ENCODE results near the gene MUC4. TPM values are rescaled to one million over a fixed set of nuclear protein-coding genes. Genes with fewer than 3 reads are reported as not detected.

The MUC4 gene
- polyA plus RNA-seq, 4 donors, result under 0.01 to 5.5 (median 2.1) TPM

DNA sequence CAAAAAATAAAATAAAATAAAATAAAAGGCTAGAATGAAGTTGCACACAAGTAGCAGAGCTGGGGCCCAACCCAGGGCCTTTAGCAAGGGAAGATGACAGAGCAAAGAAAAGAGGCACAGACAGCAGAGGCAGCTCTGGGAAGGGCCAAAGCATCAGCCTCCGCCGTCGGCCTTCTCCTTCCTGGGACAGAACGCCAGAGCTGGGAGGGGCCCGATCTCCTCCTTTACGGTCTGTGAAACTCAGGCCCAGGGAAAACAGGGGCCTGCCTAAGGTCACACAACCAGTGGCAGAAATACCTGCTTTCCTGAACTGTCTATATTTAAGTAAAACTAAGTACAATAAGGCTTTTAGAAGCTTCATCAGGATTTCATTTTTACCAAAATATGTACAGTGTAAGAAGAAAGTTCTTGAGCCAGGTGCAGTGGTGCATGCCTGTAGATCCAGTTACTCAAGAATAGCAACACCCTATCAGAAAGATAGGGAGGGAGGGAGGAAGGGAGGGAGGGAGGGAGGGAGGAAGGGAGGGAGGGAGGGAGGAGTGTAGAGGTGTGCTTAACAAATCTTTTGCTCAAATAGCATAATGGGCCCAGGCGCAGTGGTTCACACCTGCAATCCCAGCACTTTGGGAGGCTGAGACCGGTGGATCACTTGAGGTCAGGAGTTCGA is 43.0 kb upstream of the MUC4 start:
- DNase-seq (no peak), FAIRE-seq (no peak)
- Histone ChIP-seq H3K4me3 (ENCODE audit: low read depth in 1 of 3, low read length in 3 of 3) (no peak overlapping the region), H3K4me1 (ENCODE audit: control insufficient read depth in 3 of 3, insufficient read depth in 2 of 3, low read depth in 1 of 3, low read length in 2 of 3) (peaks cover 0 to 10% (median 0%) of the 10 kb centered on the region in 3 donors), H3K9me3 (ENCODE audit: control insufficient read depth in 2 of 2, insufficient read depth in 1 of 2, low read depth in 1 of 2, low read length in 1 of 2) (no peaks in the 10 kb centered on the region), H3K27ac (ENCODE audit: low read depth in 1 of 3, low read length in 2 of 3) (no peak overlapping the region), H3K27me3 (ENCODE audit: control insufficient read depth in 3 of 3, insufficient read depth in 3 of 3, low read length in 3 of 3) (peaks cover 0 to 2% (median 0%) of the 10 kb centered on the region in 3 donors), H3K36me3 (ENCODE audit: control insufficient read depth in 3 of 3, insufficient read depth in 2 of 3, low read depth in 1 of 3, low read length in 3 of 3) (no peaks in the 10 kb centered on the region)
- 54 to 69% (median 68%) methylated on average over 9 of the region's 9 CpGs for WGBS, 3 donors

DNA sequence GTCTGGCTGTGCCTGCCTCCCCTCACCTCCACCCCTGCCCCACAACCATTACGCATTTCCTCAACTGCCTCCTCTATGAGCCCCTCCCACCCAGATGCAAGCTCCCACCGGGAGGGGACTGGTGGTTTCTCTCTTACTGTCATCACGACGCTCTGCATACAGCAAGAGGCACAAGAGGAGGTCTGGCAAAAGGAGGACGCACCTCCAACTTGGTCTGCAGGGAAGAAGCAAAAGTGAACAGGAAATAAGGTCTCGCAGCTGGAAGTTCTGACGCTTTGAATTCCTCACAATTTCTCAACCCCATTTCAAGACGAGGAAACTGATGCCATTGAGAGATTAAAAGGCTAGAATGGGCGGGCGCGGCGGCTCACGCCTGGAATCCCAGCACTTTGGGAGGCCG is 42.3 kb upstream of the MUC4 start:
- Histone ChIP-seq H3K4me3 (ENCODE audit: low read depth in 1 of 3, low read length in 3 of 3) (no peak overlapping the region), H3K27me3 (ENCODE audit: control insufficient read depth in 3 of 3, insufficient read depth in 3 of 3, low read length in 3 of 3) (no peaks in the 10 kb centered on the region), H3K27ac (ENCODE audit: low read depth in 1 of 3, low read length in 2 of 3) (no peak overlapping the region), H3K4me1 (ENCODE audit: control insufficient read depth in 3 of 3, insufficient read depth in 2 of 3, low read depth in 1 of 3, low read length in 2 of 3) (peaks cover 0 to 4% (median 0%) of the 10 kb centered on the region in 3 donors), H3K36me3 (ENCODE audit: control insufficient read depth in 3 of 3, insufficient read depth in 2 of 3, low read depth in 1 of 3, low read length in 3 of 3) (no peaks in the 10 kb centered on the region), H3K9me3 (ENCODE audit: control insufficient read depth in 2 of 2, insufficient read depth in 1 of 2, low read depth in 1 of 2, low read length in 1 of 2) (no peaks in the 10 kb centered on the region)
- FAIRE-seq (no peak), DNase-seq (no peak)
- WGBS, 3 donors, result 76 to 80% (median 79%) methylated on average over 14 of the region's 14 CpGs

DNA sequence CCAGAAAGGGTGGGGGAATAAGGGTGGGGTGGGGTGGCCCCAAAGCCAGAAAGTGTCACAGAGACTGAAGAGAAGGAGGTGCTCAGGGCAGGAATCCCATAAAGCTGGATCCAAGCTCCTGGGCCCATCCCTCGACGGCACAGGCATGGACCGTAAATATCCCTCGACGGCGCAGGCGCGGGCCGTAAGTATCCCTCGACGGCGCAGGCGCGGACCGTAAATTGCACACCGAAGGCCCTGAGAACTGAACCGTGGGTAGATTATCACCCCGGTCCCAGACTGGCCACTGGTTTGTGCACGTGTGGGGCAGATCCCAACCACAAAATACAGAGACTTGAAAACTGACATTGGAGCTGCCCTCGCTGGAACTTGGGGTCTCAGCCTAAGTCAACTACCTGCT is 41.3 kb upstream of the MUC4 start:
- no peaks in the 10 kb centered on the region for H3K27me3 ChIP-seq (ENCODE audit: control insufficient read depth in 3 of 3, insufficient read depth in 3 of 3, low read length in 3 of 3)
- H3K9me3 ChIP-seq (ENCODE audit: control insufficient read depth in 2 of 2, insufficient read depth in 1 of 2, low read depth in 1 of 2, low read length in 1 of 2), result no peaks in the 10 kb centered on the region
- no peak for FAIRE-seq
- H3K4me1 ChIP-seq (ENCODE audit: control insufficient read depth in 3 of 3, insufficient read depth in 2 of 3, low read depth in 1 of 3, low read length in 2 of 3), result peaks cover 0 to 4% (median 0%) of the 10 kb centered on the region in 3 donors
- H3K4me3 ChIP-seq (ENCODE audit: low read depth in 1 of 3, low read length in 3 of 3), result no peak overlapping the region
- H3K36me3 ChIP-seq (ENCODE audit: control insufficient read depth in 3 of 3, insufficient read depth in 2 of 3, low read depth in 1 of 3, low read length in 3 of 3), result no peaks in the 10 kb centered on the region
- no peak overlapping the region for H3K27ac ChIP-seq (ENCODE audit: low read depth in 1 of 3, low read length in 2 of 3)
- 93 to 97% (median 96%) methylated on average over 20 of the region's 20 CpGs for WGBS, 3 donors
- DNase-seq, result no peak

DNA sequence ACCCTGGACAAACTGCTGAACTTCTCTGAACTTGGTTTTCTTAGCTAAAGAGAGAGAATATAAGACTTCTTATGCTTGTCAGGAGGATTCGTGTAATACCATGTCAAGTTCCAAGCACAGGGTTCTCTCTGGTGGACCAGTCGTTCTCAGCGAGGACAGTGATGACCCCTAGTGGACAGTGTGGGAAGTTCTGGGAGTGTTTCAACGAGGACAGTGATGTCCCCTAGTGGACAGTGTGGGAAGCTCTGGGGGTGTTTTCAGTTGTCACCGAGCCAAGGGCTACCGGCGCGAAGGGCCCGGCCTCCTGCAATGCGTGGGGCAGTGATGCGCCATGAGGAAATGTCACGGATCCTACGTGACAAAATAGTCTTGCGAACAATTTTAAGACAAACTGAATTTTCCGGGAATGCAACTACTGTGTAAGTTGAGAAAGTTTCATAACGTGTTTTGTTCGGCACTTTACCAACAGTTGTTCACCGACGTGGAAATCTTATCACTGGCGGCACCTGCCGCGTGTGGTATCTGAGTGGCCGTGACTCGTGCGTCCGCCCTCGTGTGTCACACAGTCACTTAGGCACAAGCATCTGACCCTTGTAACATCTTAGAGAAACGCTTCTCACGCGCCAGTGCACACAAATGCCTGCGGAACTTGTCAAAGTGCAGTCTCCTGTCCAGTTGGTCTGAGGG is 39.3 kb upstream of the MUC4 start:
- H3K36me3 ChIP-seq (ENCODE audit: control insufficient read depth in 3 of 3, insufficient read depth in 2 of 3, low read depth in 1 of 3, low read length in 3 of 3), result no peaks in the 10 kb centered on the region
- peak; percentile 93 for DNase-seq
- H3K4me3 ChIP-seq (ENCODE audit: low read depth in 1 of 3, low read length in 3 of 3), result no peak overlapping the region
- no peak overlapping the region for H3K27ac ChIP-seq (ENCODE audit: low read depth in 1 of 3, low read length in 2 of 3)
- H3K9me3 ChIP-seq (ENCODE audit: control insufficient read depth in 2 of 2, insufficient read depth in 1 of 2, low read depth in 1 of 2, low read length in 1 of 2), result no peaks in the 10 kb centered on the region
- no peak for FAIRE-seq
- H3K27me3 ChIP-seq (ENCODE audit: control insufficient read depth in 3 of 3, insufficient read depth in 3 of 3, low read length in 3 of 3), result no peaks in the 10 kb centered on the region
- peaks cover 0 to 2% (median 0%) of the 10 kb centered on the region in 3 donors for H3K4me1 ChIP-seq (ENCODE audit: control insufficient read depth in 3 of 3, insufficient read depth in 2 of 3, low read depth in 1 of 3, low read length in 2 of 3)
- WGBS, 3 donors, result 7 to 24% (median 13%) methylated on average over 31 of the region's 31 CpGs

DNA sequence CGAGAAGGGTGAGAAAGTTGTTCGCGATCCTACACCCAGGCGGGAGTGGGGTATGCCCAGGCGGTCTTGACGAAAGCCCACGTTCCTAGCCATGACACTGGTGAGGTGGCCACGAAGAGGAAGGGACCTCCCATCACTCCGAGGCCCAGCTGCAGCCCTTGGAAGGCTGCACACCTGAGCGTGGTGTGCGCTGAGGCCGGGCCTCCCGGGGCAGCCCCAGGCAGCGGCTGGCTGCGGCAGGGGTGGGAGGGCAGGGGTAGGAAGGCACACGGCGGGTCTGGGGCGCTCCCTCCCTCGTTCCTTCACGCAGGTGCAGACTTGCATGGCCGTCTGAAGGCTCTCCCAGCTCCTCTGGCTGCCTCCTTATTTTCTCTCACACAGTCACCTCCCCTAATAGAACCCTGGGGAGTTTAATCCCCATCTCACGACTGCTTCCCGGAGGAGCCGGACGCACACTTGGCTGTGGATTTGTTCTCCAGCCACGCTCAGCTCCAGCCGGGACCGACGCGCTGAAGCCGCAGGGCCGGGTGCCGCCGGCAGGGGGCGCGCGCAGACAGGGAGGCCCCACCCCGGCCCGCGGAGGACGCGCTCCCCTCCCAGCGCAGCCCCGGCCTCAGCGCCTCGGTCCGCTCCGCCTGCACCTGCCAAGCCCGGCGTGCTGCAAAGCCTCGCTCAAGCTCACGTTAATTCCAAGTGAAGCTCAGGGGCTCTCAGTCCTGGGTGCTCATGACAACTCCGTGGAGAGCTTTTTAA is 37.8 kb upstream of the MUC4 start:
- Histone ChIP-seq H3K9me3 (ENCODE audit: control insufficient read depth in 2 of 2, insufficient read depth in 1 of 2, low read depth in 1 of 2, low read length in 1 of 2) (no peaks in the 10 kb centered on the region), H3K4me1 (ENCODE audit: control insufficient read depth in 3 of 3, insufficient read depth in 2 of 3, low read depth in 1 of 3, low read length in 2 of 3) (peaks cover 0 to 2% (median 0%) of the 10 kb centered on the region in 3 donors), H3K27me3 (ENCODE audit: control insufficient read depth in 3 of 3, insufficient read depth in 3 of 3, low read length in 3 of 3) (no peaks in the 10 kb centered on the region), H3K27ac (ENCODE audit: low read depth in 1 of 3, low read length in 2 of 3) (peak overlapping the region in 1 of 3 donors; percentile 52), H3K4me3 (ENCODE audit: low read depth in 1 of 3, low read length in 3 of 3) (no peak overlapping the region), H3K36me3 (ENCODE audit: control insufficient read depth in 3 of 3, insufficient read depth in 2 of 3, low read depth in 1 of 3, low read length in 3 of 3) (no peaks in the 10 kb centered on the region)
- DNase-seq (no peak), FAIRE-seq (no peak)
- WGBS, 3 donors, result 58 to 85% (median 69%) methylated on average over 53 of the region's 53 CpGs

DNA sequence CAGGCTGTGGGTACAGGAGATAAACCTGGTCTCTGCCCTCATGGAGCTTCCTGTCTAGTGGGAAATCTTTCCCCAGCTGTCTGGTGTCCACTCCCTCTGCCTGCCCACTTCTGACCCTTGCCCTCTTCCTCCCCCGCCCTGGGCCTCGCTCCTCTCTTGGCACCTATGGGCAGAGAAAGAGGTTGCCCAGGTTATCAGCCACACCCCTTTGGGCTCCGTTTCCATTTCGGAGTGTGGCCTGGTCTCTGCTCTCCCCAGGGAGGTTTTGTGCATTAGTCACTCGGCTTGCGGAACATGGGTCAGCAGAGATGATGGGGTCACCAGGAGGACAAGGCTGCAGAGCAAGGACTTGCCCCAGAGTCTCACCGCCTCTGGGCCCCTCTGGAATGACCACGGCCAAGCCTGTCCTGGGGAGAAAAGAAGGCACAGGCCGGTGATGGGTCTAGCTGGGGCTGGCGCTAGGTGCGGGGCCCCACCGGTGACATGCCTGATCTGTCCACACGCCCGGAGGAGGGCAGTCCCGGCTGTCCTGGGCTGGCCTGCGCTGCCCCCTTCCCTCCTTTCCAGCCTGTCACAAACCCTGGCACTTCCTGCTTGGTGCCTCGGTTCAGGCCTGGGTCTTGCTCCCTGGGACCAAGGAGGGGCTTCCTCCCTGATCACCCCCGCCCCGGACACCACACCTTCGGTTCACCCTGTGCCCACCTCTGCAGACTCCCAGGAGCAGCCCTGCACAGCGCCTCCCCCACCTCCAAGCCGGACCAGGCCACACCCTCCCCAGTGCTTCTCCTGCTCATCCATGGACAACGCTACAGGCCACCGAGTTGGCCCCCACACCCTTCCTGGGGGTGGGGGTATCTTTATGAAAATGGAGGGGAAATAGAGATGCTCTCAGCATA is 35.6 kb upstream of the MUC4 start:
- DNase-seq (peak in 1 of 2 donors; percentile 71), FAIRE-seq (no peak)
- WGBS, 3 donors, result 76 to 84% (median 82%) methylated on average over 23 to 24 of the region's 24 CpGs
- no peak overlapping the region for H3K27ac ChIP-seq (ENCODE audit: low read depth in 1 of 3, low read length in 2 of 3)
- no peak overlapping the region for H3K4me3 ChIP-seq (ENCODE audit: low read depth in 1 of 3, low read length in 3 of 3)
- H3K36me3 ChIP-seq (ENCODE audit: control insufficient read depth in 3 of 3, insufficient read depth in 2 of 3, low read depth in 1 of 3, low read length in 3 of 3), result no peaks in the 10 kb centered on the region
- peaks cover 0 to 2% (median 0%) of the 10 kb centered on the region in 3 donors for H3K4me1 ChIP-seq (ENCODE audit: control insufficient read depth in 3 of 3, insufficient read depth in 2 of 3, low read depth in 1 of 3, low read length in 2 of 3)
- H3K27me3 ChIP-seq (ENCODE audit: control insufficient read depth in 3 of 3, insufficient read depth in 3 of 3, low read length in 3 of 3), result peaks cover 0 to 2% (median 0%) of the 10 kb centered on the region in 3 donors
- H3K9me3 ChIP-seq (ENCODE audit: control insufficient read depth in 2 of 2, insufficient read depth in 1 of 2, low read depth in 1 of 2, low read length in 1 of 2), result no peaks in the 10 kb centered on the region

DNA sequence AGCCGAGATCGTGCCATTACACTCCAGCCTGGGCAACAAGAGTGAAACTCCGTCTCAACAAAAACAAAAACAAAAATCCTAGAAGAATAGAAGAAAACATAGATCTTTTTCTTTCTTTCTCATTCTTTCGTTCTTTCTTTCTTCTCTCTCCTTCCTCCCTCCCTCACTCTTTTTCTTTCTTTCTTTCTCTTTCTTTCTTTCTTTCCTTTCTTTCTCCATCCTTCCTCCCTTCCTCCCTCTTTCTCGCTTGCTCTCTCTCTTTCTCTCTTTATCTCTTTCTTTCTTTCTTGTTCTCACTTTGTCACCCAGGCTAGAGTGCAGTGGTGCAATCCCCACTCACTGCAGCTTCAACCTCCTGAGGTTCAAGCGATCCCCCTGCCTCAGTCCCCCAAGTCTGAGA is 33.8 kb upstream of the MUC4 start:
- Histone ChIP-seq H3K27ac (ENCODE audit: low read depth in 1 of 3, low read length in 2 of 3) (no peak overlapping the region), H3K27me3 (ENCODE audit: control insufficient read depth in 3 of 3, insufficient read depth in 3 of 3, low read length in 3 of 3) (peaks cover 0 to 2% (median 0%) of the 10 kb centered on the region in 3 donors), H3K9me3 (ENCODE audit: control insufficient read depth in 2 of 2, insufficient read depth in 1 of 2, low read depth in 1 of 2, low read length in 1 of 2) (no peaks in the 10 kb centered on the region), H3K4me1 (ENCODE audit: control insufficient read depth in 3 of 3, insufficient read depth in 2 of 3, low read depth in 1 of 3, low read length in 2 of 3) (peaks cover 0 to 2% (median 0%) of the 10 kb centered on the region in 3 donors), H3K36me3 (ENCODE audit: control insufficient read depth in 3 of 3, insufficient read depth in 2 of 3, low read depth in 1 of 3, low read length in 3 of 3) (no peaks in the 10 kb centered on the region), H3K4me3 (ENCODE audit: low read depth in 1 of 3, low read length in 3 of 3) (no peak overlapping the region)
- DNase-seq (no peak), FAIRE-seq (no peak)
- 92 to 93% (median 93%) methylated on average over 6 of the region's 6 CpGs for WGBS, 3 donors

All from small intestine (tissue), 7 donors.